Tibial nerve (tissue), 4 donors: ENCODE results near the gene MOB1B. TPM values are rescaled to one million over a fixed set of nuclear protein-coding genes. Genes with fewer than 3 reads are reported as not detected.
A peak's percentile ranks its signal among the peaks of the same experiment; 100 is the strongest.
"Not testable (repeated sequence)": the region's sequence is repeated elsewhere in the genome, so short reads cannot be mapped to it uniquely, and the experiment has no call there.

Experiments used
- DNase-seq, 2 donors: peaks; one replicate each; pipeline ENCODE4 v3.0.0-alpha.2; 2019; ENCODE audit warnings: low spot score in 2 of 2
- H3K27ac ChIP-seq, 4 donors: fragments of 200-600 bp; sonication (generic) in 3 of 4; one replicate each; pipeline ENCODE4 v1.5.1; 2017 to 2019; ENCODE audit warnings: mild to moderate bottlenecking in 1 of 4
- H3K27me3 ChIP-seq, 2 donors: fragments of 200-600 bp; sonication (generic) in 1 of 2; one replicate each; pipeline versions ENCODE4 v1.5.1 to v1.6.0; 2017 to 2019
- H3K36me3 ChIP-seq, 3 donors: fragments of 200-600 bp; sonication (generic); one replicate each; pipeline ENCODE4 v1.5.1; 2018 to 2019
- H3K4me1 ChIP-seq, 4 donors: fragments of 200-600 bp; sonication (generic) in 3 of 4; one replicate each; pipeline ENCODE4 v1.5.1; 2017 to 2019
- H3K4me3 ChIP-seq, 4 donors: fragments of 200-600 bp; sonication (generic) in 3 of 4; one replicate each; pipeline ENCODE4 v1.5.1; 2017 to 2019; ENCODE audit warnings: mild to moderate bottlenecking in 1 of 4, moderate library complexity in 1 of 4
- H3K9me3 ChIP-seq, 4 donors: fragments of 200-600 bp; sonication (generic) in 3 of 4; one replicate each; pipeline ENCODE4 v1.5.1; 2017 to 2019
- CTCF ChIP-seq, 5 experiments: fragments of 200-600 bp in 3 of 5; fragments of 450-650 bp in 2 of 5; sonication (generic) in 3 of 5; IDR thresholded peaks; one replicate each; pipeline ENCODE4 v1.5.1; 2016 to 2019; ENCODE audit warnings: antibody characterized with exemption in 5 of 5, mild to moderate bottlenecking in 3 of 5, moderate library complexity in 2 of 5
- EP300 ChIP-seq, 2 donors: sonication (generic); formaldehyde crosslinking; IDR thresholded peaks; one replicate each; pipeline ENCODE4 v1.6.1; 2017; ENCODE audit warnings: antibody characterized with exemption in 2 of 2, mild to moderate bottlenecking in 1 of 2
- POLR2A ChIP-seq, 2 donors: fragments of 450-650 bp; IDR thresholded peaks; one replicate each; pipeline ENCODE4 v1.6.1; 2017; ENCODE audit warnings: antibody characterized with exemption in 2 of 2, mild to moderate bottlenecking in 2 of 2, moderate library complexity in 2 of 2
- WGBS, 2 donors: methylation state at CpG; one replicate each; pipeline ENCODE4 v1.1.5; 2018; 5-methylcytosine and 5-hydroxymethylcytosine counted together
- total RNA-seq, 4 donors: library from RNA; depleted of rRNA; stranded (reverse); fragments of >200 nt; gene quantifications; one replicate each; pipeline ENCODE4 v1.1.0, GENCODE V29; 2016

The MOB1B gene
- total RNA-seq, 4 donors from 2014 or later, result 12.7 to 23.8 (median 18.2) TPM

- H3K9me3 ChIP-seq, result no peaks in the 10 kb centered on the region
- no peak for DNase-seq
- no peaks in the 10 kb centered on the region for H3K27me3 ChIP-seq
- no peak overlapping the region for H3K27ac ChIP-seq
- no peak overlapping the region for H3K4me3 ChIP-seq
- no peaks in the 10 kb centered on the region for H3K4me1 ChIP-seq
- H3K36me3 ChIP-seq, result no peaks in the 10 kb centered on the region
- WGBS, 2 donors, result 68 to 74% methylated on average over 6 of the region's 6 CpGs
- TF ChIP-seq CTCF (IDR thresholded peaks at IDR 0.05) (no peak), POLR2A (IDR thresholded peaks at IDR 0.05) (no peak), EP300 (IDR thresholded peaks at IDR 0.05) (no peak)
Measured at GRCh38 chr4:70885174-70885573, 17.0 kb upstream of the MOB1B start.

- H3K4me3 ChIP-seq, result no peak overlapping the region
- TF ChIP-seq EP300 (IDR thresholded peaks at IDR 0.05), result peak; percentile 69 to 81
- peak in 1 of 5 experiments; percentile 13 for TF ChIP-seq CTCF (IDR thresholded peaks at IDR 0.05)
- no peak for TF ChIP-seq POLR2A (IDR thresholded peaks at IDR 0.05)
- H3K27me3 ChIP-seq, result no peaks in the 10 kb centered on the region
- WGBS, 2 donors, result 66 to 68% methylated on average over 11 of the region's 11 CpGs
- peak; percentile 56 to 76 for DNase-seq
- peak overlapping the region in 2 of 4 donors; percentile 38 to 70 for H3K27ac ChIP-seq
- peaks cover 0 to 9% (median 0%) of the 10 kb centered on the region in 4 donors for H3K4me1 ChIP-seq
- no peaks in the 10 kb centered on the region for H3K36me3 ChIP-seq
- H3K9me3 ChIP-seq, result no peaks in the 10 kb centered on the region
Measured at GRCh38 chr4:70892086-70892769, 9.9 kb upstream of the MOB1B start.

GRCh38 chr4:70893790-70894189, 8.4 kb upstream of the MOB1B start:
- Histone ChIP-seq H3K27me3 (no peaks in the 10 kb centered on the region), H3K4me1 (peaks cover 0 to 9% (median 0%) of the 10 kb centered on the region in 4 donors), H3K27ac (no peak overlapping the region), H3K9me3 (no peaks in the 10 kb centered on the region), H3K36me3 (no peaks in the 10 kb centered on the region), H3K4me3 (no peak overlapping the region)
- WGBS, 2 donors, result 70 to 73% methylated on average over 7 of the region's 7 CpGs
- DNase-seq, result no peak
- TF ChIP-seq EP300 (IDR thresholded peaks at IDR 0.05), result no peak
- no peak for TF ChIP-seq POLR2A (IDR thresholded peaks at IDR 0.05)
- no peak for TF ChIP-seq CTCF (IDR thresholded peaks at IDR 0.05)

GRCh38 chr4:70895405-70895804, 6.8 kb upstream of the MOB1B start:
- Histone ChIP-seq H3K27me3 (no peaks in the 10 kb centered on the region), H3K27ac (peak overlapping the region in 2 of 4 donors; percentile 1 to 59), H3K4me1 (peaks cover 0 to 9% (median 0%) of the 10 kb centered on the region in 4 donors), H3K36me3 (no peaks in the 10 kb centered on the region), H3K9me3 (no peaks in the 10 kb centered on the region), H3K4me3 (no peak overlapping the region)
- no peak for TF ChIP-seq CTCF (IDR thresholded peaks at IDR 0.05)
- TF ChIP-seq EP300 (IDR thresholded peaks at IDR 0.05), result no peak
- TF ChIP-seq POLR2A (IDR thresholded peaks at IDR 0.05), result no peak
- no peak for DNase-seq
- WGBS, 2 donors, result 43 to 65% methylated on average over 2 of the region's 2 CpGs

GRCh38 chr4:70895811-70896491, 6.2 kb upstream of the MOB1B start:
- no peak for DNase-seq
- peaks cover 0 to 9% (median 0%) of the 10 kb centered on the region in 4 donors for H3K4me1 ChIP-seq
- no peaks in the 10 kb centered on the region for H3K36me3 ChIP-seq
- TF ChIP-seq POLR2A (IDR thresholded peaks at IDR 0.05) (no peak), EP300 (IDR thresholded peaks at IDR 0.05) (no peak), CTCF (IDR thresholded peaks at IDR 0.05) (no peak)
- H3K9me3 ChIP-seq, result no peaks in the 10 kb centered on the region
- H3K4me3 ChIP-seq, result no peak overlapping the region
- 25 to 28% methylated on average over 5 of the region's 5 CpGs for WGBS, 2 donors
- no peaks in the 10 kb centered on the region for H3K27me3 ChIP-seq
- peak overlapping the region in 2 of 4 donors; percentile 1 to 59 for H3K27ac ChIP-seq

GRCh38 chr4:70898581-70898980, 3.6 kb upstream of the MOB1B start:
- not testable (repeated sequence) for H3K36me3 ChIP-seq, H3K4me3 ChIP-seq, H3K27ac ChIP-seq, DNase-seq, H3K9me3 ChIP-seq, H3K27me3 ChIP-seq
- peaks cover 0 to 18% (median 1%) of the 10 kb centered on the region in 4 donors for H3K4me1 ChIP-seq
- 90 to 91% methylated on average over 6 of the region's 6 CpGs for WGBS, 2 donors
